Measurements from ENCODE around the gene NSMF.

Gene NSMF

GRCh38 chr9:137492464-137493363 is 33.6 kb upstream of the NSMF start:
- in situ Hi-C loops (cut with MboI; ENCODE audit: low sequenced_read_pairs): no loop called here

- in situ Hi-C loops (cut with MboI; ENCODE audit: low sequenced_read_pairs): no loop called here
Measured at GRCh38 chr9:137491735-137492432, 32.8 kb upstream of the NSMF start.

GRCh38 chr9:137490532-137491186 is 31.5 kb upstream of the NSMF start:
- in situ Hi-C loops (cut with MboI; ENCODE audit: low sequenced_read_pairs): no loop called here

GRCh38 chr9:137488906-137489305 is 29.8 kb upstream of the NSMF start:
- in situ Hi-C loops (cut with MboI; ENCODE audit: low sequenced_read_pairs): no loop called here

- in situ Hi-C loops (cut with MboI; ENCODE audit: low sequenced_read_pairs): no loop called here
Measured at GRCh38 chr9:137488327-137488653, 29.2 kb upstream of the NSMF start.

GRCh38 chr9:137487454-137488326 is 28.6 kb upstream of the NSMF start:
- in situ Hi-C loops (cut with MboI; ENCODE audit: low sequenced_read_pairs): no loop called here

GRCh38 chr9:137486545-137487453 is 27.7 kb upstream of the NSMF start:
- in situ Hi-C loops (cut with MboI; ENCODE audit: low sequenced_read_pairs): no loop called here

GRCh38 chr9:137486141-137486490 is 27.0 kb upstream of the NSMF start:
- in situ Hi-C loops (cut with MboI; ENCODE audit: low sequenced_read_pairs): no loop called here

- in situ Hi-C loops (cut with MboI; ENCODE audit: low sequenced_read_pairs): no loop called here
Measured at GRCh38 chr9:137485343-137486140, 26.4 kb upstream of the NSMF start.

GRCh38 chr9:137484551-137485315 is 25.6 kb upstream of the NSMF start:
- in situ Hi-C loops (cut with MboI; ENCODE audit: low sequenced_read_pairs): no loop called here

GRCh38 chr9:137482094-137482781 is 23.1 kb upstream of the NSMF start:
- in situ Hi-C loops (cut with MboI; ENCODE audit: low sequenced_read_pairs): no loop called here

- in situ Hi-C loops (cut with MboI; ENCODE audit: low sequenced_read_pairs): no loop called here
Measured at GRCh38 chr9:137480686-137481683, 21.9 kb upstream of the NSMF start.

- in situ Hi-C loops (cut with MboI; ENCODE audit: low sequenced_read_pairs): no loop called here
Measured at GRCh38 chr9:137479892-137480685, 21.0 kb upstream of the NSMF start.

- in situ Hi-C loops (cut with MboI; ENCODE audit: low sequenced_read_pairs): no loop called here
Measured at GRCh38 chr9:137478962-137479861, 20.1 kb upstream of the NSMF start.

GRCh38 chr9:137478613-137478961 is 19.5 kb upstream of the NSMF start:
- in situ Hi-C loops (cut with MboI; ENCODE audit: low sequenced_read_pairs): no loop called here

Measured in HL-60/S4 treated with retinoic acid at 250 ng/mL for 4 days and 3 days (cell line).